HG02678 (cell line): Measurements from ENCODE around the gene SLC1A7.

Experiments
- ATAC-seq: cut with Tn5 transposase; IDR thresholded peaks from one replicate; pipeline ENCODE4 v1.9.1; 2021; ENCODE audit warnings: mild to moderate bottlenecking, moderate library complexity; ENCODE audit not compliant: unreplicated experiment

The SLC1A7 gene

GRCh38 chr1:53134961-53135734 is 7.3 kb downstream of the SLC1A7 start:
- no peak for ATAC-seq

GRCh38 chr1:53134042-53134485 is 8.4 kb downstream of the SLC1A7 start:
- no peak for ATAC-seq

- ATAC-seq, result no peak
Measured at GRCh38 chr1:53133261-53134041, 9.0 kb downstream of the SLC1A7 start.

- no peak for ATAC-seq
Measured at GRCh38 chr1:53132176-53132575, 10.3 kb downstream of the SLC1A7 start.

- no peak for ATAC-seq
Measured at GRCh38 chr1:53131590-53131938, 10.9 kb downstream of the SLC1A7 start.

- no peak for ATAC-seq
Measured at GRCh38 chr1:53130878-53131589, 11.4 kb downstream of the SLC1A7 start.

DNA sequence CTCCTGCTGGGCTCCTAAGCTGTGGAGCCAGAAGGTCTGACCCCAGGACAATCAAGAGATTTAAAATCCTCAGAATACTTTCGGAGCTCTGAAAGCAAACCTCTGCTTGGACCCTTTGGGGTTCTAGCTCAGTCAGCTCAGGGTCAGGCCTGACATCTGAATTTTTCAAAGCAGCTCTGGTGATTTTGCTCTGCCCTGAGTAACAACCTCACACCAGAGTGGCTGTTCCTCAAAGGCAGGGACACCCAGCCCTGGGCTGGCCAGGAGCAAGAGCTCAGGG is 11.9 kb downstream of the SLC1A7 start:
- no peak for ATAC-seq

DNA sequence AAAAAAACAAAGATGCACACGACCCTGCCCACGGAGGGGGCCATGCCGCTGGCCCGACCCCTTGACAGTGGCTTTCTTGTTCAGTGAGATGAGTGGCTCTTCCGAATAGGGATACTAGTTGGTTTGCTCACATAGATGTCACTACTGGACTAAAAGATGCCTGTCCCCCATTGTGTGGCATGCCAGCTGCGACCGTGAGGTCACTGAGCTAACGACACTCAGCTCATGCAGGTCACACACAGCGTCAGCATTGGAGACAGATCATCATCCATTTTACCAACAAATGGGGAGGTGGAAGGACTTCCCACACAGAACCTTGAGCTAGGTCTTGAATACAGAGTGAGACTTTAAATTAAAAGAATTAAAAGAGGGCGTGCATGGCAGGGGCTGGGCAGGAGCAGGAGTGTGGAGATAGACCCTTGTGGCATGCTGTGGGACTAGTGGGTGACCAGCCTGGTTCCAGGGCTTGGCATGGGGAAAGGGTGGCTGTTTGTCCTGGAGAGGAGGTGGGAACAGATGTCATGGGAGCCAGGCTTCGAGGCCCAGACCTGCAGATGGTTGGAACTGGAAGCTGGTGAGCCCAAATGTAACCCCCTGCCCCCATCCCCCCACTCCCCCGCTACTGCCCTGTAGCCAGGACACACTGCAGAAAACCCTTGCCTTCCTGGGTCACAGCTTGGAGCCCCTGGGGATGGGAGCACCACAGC is 12.4 kb downstream of the SLC1A7 start:
- ATAC-seq, result no peak

DNA sequence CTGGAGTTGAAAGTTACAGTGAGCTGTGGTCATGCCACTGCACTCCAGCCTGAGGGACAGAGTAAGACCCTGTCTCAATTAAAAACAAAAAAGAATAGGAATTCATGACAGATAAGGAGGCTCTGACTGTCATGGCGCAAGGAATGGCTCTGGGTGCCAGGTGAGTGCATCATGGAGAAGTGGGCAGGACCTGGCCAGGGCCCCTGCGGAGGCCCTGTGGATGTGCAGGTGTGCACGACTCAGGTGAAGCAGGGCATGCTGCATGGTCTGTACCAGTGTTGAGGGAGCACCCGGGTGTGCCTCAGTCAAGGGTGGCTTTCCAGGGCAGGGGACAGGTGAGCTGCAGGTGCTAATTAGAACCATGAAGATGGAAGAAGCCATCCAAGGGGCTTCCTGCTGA is 14.0 kb downstream of the SLC1A7 start:
- ATAC-seq, result no peak

DNA sequence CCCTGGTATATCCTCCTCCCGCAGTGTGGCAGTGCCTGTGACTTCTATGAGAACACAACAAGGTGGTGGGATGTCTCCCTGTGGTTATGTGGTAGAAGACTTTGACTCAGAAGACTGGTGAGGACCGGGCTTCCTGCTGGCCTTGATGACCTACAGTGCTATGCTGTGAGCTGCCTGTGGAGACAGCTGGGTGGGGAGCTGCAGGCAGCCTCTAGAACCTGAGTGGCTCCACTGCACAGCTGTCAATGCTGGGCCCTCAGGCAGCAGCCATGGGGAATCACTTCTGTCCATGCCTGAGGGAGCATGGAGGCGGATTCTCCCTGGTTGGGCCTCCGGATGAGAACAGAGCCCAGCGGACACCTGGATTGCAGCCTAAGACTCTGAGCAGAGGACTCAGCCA is 14.9 kb downstream of the SLC1A7 start:
- no peak for ATAC-seq

DNA sequence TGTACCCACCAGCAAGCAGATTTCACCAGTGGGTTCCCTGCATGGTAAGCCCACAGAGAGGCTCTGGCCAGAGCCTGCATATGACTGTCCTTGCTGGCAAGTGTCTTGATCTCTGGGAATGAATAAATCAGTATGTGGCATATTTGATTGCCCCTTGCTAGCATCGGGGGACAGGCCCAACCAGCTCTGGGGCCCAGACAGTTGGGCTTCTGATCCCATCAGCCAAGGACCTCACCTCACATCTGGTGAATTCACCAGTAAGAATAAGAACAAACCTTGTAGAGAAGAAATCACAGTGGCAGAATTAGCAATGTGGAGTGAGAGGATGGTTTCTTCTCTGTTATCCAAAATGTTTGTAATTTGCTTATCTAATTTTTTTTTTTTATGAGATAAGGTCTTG is 15.9 kb downstream of the SLC1A7 start:
- ATAC-seq, result no peak

DNA sequence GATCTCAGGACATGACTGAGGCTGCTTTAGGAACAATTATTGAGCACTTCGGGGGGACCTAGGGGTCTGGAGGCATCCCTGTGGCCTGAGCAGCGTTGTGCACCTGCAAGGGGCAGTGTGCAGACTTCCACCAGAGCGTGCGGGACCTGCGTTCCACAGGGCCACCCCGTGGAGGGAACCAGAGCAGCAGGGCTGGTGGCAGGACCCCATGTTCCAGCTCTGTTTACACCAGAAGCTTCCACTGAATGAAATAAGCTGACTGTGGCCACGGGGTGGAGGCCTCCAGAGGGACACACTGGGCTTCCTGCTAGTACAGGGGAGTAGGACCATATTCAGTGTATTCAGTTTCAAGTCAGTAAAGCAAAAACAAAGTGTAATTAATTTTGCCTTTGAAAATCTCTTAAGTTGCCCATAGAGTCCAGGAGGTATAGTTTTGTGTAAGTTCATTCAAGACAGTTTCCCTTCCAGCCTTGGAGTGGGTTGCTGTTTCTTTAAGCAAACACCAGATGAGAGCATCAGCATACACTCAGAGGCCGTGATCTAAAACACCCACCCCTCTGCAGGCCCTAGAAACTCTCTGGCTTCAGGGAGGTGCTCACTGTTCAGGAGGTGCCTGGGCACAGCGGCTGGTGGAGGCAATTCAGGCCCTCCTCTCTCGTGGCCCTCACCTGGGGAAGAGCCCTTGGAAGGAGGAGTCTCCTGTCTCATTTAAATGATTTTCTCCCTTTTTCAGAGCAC is 16.6 kb downstream of the SLC1A7 start:
- ATAC-seq, result no peak

GRCh38 chr1:53125122-53125521 is 17.3 kb downstream of the SLC1A7 start:
- no peak for ATAC-seq

GRCh38 chr1:53123453-53124140 is 18.8 kb downstream of the SLC1A7 start:
- ATAC-seq, result no peak

DNA sequence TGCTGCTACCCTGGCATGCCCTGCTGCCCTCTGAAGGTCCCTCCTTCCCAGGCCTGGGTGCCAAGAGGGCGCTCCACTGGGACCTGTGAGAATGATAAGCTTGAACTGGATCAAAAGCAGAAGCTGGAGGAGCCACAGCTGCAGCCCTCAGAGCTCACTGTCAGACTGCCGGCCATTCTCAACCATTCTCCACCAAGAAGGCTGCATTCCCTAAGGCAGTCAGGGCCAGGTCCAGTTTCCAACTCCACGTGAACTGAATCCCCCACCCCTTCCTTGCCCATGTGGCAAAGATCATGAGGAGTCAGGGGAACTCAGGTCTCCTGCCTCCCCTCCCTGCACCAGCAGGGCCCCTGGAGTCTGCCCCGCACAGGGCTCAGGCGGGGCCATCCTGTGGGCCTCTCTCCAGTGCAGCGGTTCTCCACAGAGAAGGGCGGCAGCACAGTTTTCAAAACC is 19.5 kb downstream of the SLC1A7 start:
- ATAC-seq, result no peak

DNA sequence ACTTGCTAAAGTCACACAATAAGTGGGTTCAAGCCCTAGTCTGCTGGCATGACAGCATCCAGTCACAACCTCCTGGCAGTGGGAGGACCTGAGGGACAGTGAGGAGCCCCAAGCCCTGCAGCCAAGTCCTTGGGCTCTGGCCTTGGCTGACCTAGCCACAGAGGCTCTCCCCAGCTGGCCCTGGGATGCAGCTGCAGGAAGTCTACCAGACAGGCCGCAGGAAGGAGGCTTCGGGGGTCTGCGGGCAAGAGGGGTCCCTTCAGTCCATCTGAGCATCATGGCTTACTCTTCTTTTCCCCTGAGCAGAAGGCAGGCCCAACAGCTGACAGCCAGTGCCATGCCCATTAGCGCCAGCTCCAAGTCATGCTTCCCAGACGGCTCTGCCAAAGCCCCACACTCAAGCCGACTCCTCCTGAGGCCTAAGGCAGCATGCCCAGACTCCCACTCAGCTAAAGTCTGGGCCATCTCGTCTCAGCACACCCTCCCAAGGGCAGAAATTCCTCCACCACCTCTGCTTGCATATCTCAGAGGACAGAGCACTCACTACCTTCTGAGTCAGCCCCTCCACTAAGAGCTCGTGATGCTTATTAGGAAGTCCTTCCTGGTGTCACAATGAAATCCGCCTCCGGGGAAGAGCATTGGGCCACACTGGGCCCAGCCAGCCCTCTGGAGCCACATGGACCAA is 20.1 kb downstream of the SLC1A7 start:
- no peak for ATAC-seq

- no peak for ATAC-seq
Measured at GRCh38 chr1:53121319-53122172, 20.9 kb downstream of the SLC1A7 start.

DNA sequence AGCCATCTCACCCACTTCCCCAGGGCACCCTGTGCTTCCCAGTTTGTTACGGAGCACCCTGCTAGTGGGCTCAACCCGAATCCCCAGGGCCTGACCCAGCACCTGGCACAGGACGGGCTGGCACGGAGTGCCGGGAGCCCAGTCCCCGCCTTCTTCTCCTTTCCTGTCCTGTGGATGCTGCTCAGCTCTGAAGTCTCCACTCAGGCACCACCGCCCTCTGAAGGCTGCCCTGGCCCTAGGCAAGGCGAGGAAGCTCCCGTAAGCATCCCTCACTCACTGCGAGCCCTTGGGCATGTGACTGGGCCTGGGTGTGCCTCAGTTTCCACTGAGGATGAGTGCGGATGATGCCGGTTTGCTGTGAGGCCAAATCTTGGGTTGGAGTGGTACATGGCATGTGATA is 21.8 kb downstream of the SLC1A7 start:
- no peak for ATAC-seq

DNA sequence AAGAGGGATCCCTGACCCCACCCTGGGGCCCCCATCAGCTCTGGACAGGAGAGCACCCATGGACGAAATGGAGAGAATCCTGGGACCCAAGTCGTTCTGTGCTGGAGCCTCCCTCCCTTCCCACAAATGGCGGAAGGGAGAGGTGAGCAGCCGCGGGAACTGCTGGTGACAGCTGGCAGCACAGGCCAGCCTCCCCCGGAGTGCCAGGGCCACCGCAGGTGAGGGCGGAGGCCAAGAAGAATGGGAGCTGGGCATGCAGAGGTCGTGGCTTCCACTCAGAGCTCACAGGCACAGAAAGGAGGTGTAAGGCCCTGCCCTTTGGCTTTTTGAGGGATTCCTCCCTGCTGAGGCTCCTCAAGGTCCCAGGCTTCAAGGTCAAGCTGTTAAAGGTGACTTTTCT is 24.6 kb downstream of the SLC1A7 start:
- no peak for ATAC-seq
